SH-SY5Y (cell line): Measurements from ENCODE around the gene MAGI2.

Experiments
- GATA2 ChIP-seq: IDR thresholded peaks from 2 replicates; pipeline ENCODE4 v1.6.1; 2011; ENCODE audit warnings: mild to moderate bottlenecking, low read depth, low read length
- GATA3 ChIP-seq: IDR thresholded peaks from 2 replicates; pipeline ENCODE4 v1.6.1; 2011; ENCODE audit warnings: low read depth, mild to moderate bottlenecking, low read length, moderate library complexity

DNA sequence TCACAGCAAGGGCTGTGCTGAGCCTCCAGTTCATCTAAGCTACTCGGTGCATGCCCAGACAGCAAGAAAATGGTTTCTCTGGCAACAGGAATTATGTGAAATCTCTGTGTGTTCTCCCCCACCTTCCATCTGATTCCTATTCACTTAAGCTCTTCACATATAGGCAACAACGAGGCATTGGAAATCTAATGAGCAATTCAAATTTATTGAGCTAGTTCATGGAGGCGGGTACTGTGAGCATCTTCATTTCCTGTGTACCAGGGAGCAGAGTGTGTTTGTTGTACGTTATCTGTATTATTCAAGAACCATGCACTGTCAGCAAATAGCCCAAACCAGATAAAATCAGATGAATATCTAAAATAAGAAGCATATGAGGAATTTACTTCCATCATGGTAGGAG, 739.1 kb downstream of the MAGI2 start:
- TF ChIP-seq GATA3 (peak; percentile 86), GATA2 (peak; percentile 73)
